HepG2 (cell line): Measurements from ENCODE around the gene NOX3. TPM values are rescaled to one million over a fixed set of nuclear protein-coding genes. Genes with fewer than 3 reads are reported as not detected.

ENCODE experiments used
- CAMTA2 ChIP-seq: sonication (generic); formaldehyde crosslinking; IDR thresholded peaks from 2 replicates; pipeline ENCODE4 v1.4.0; 2020; ENCODE audit warnings: mild to moderate bottlenecking, missing genetic modification reagents, borderline replicate concordance
- CENPT ChIP-seq: sonication (generic); formaldehyde crosslinking; IDR thresholded peaks from 2 replicates; pipeline ENCODE4 v1.8.0; 2022; ENCODE audit warnings: low read depth, mild to moderate bottlenecking, moderate library complexity, missing genetic modification reagents
- CREB1 ChIP-seq, 2 experiments: fragments of 450-650 bp in 1 of 2; IDR thresholded peaks; 2 replicates each; pipeline ENCODE4 v1.6.1; 2016 to 2017; ENCODE audit warnings: control low read depth in 1 of 2, mild to moderate bottlenecking in 1 of 2, missing compliant biosample characterization in 1 of 2, missing genetic modification characterization in 1 of 2
- HMGA1 ChIP-seq: sonication (generic); formaldehyde crosslinking; conservative IDR thresholded peaks from 2 replicates; pipeline ENCODE4 v1.4.0; 2020; ENCODE audit warnings: missing genetic modification reagents
- HNRNPK ChIP-seq: fragments of 200-400 bp; formaldehyde crosslinking; IDR thresholded peaks from 2 replicates; pipeline ENCODE4 v1.6.1; 2018; ENCODE audit warnings: low read length, low read depth, moderate library complexity, mild to moderate bottlenecking; ENCODE audit not compliant: poor library complexity, severe bottlenecking
- MTF1 ChIP-seq: sonication (generic); formaldehyde crosslinking; IDR thresholded peaks from 2 replicates; pipeline ENCODE4 v1.5.0; 2020; ENCODE audit warnings: missing genetic modification reagents
- PITX1 ChIP-seq: sonication (generic); formaldehyde crosslinking; IDR thresholded peaks from 2 replicates; pipeline ENCODE4 v1.5.1; 2020; ENCODE audit warnings: mild to moderate bottlenecking, missing genetic modification reagents
- PLRG1 ChIP-seq: fragments of 450-650 bp; conservative IDR thresholded peaks from 2 replicates; pipeline ENCODE4 v1.6.1; 2016
- POLR2G ChIP-seq: fragments of 200-400 bp; formaldehyde crosslinking; IDR thresholded peaks from 2 replicates; pipeline ENCODE4 v1.6.1; 2018; ENCODE audit warnings: mild to moderate bottlenecking, low read depth, low read length, moderate library complexity
- SNRNP70 ChIP-seq: fragments of 200-400 bp; formaldehyde crosslinking; IDR thresholded peaks from 2 replicates; pipeline ENCODE4 v1.6.1; 2017; ENCODE audit warnings: mild to moderate bottlenecking, low read depth, low read length, moderate library complexity
- SPEN ChIP-seq: sonication (generic); formaldehyde crosslinking; IDR thresholded peaks from 2 replicates; pipeline ENCODE4 v1.5.1; 2020; ENCODE audit warnings: low read depth, mild to moderate bottlenecking, missing genetic modification reagents
- ZNF446 ChIP-seq: sonication (generic); formaldehyde crosslinking; IDR thresholded peaks from 2 replicates; pipeline ENCODE4 v1.5.0; 2020; ENCODE audit warnings: mild to moderate bottlenecking, missing genetic modification reagents
- ZNF543 ChIP-seq: sonication (generic); formaldehyde crosslinking; IDR thresholded peaks from 2 replicates; pipeline ENCODE4 v1.4.0; 2020; ENCODE audit warnings: mild to moderate bottlenecking, missing genetic modification reagents
- ZNF556 ChIP-seq: sonication (generic); formaldehyde crosslinking; IDR thresholded peaks from 2 replicates; pipeline ENCODE4 v1.4.0; 2020; ENCODE audit warnings: mild to moderate bottlenecking, missing genetic modification reagents, borderline replicate concordance
- ZNF674 ChIP-seq: sonication (generic); formaldehyde crosslinking; IDR thresholded peaks from 2 replicates; pipeline ENCODE4 v1.5.0; 2020; ENCODE audit warnings: low read depth, mild to moderate bottlenecking, missing genetic modification reagents
- ZNF75D ChIP-seq: sonication (generic); formaldehyde crosslinking; IDR thresholded peaks from 2 replicates; pipeline ENCODE4 v1.8.1; 2023; ENCODE audit warnings: missing genetic modification reagents, mild to moderate bottlenecking, borderline replicate concordance
- ZSCAN9 ChIP-seq: IDR thresholded peaks from 2 replicates; pipeline ENCODE4 v1.6.1; 2016; ENCODE audit warnings: borderline replicate concordance
- polyA plus RNA-seq, 8 experiments: library from polyadenylated mRNA; depleted of rRNA in 3 of 8; stranded (reverse) in 7 of 8; unstranded in 1 of 8; fragments of >200 nt; fragmentation: Illumina TruSeq in 4 of 8; extraction: Trizol in 4 of 8; gene quantifications; 2 replicates each; pipeline versions ENCODE4 v1.2.1 to v1.2.3, GENCODE V29; 2011 to 2016; ENCODE audit warnings: low read depth in 4 of 8, missing spikeins in 1 of 8, mixed read lengths in 1 of 8; ENCODE audit not compliant: insufficient read depth in 1 of 8
- total RNA-seq, 5 experiments: library from RNA; depleted of rRNA; stranded (reverse); fragments of >200 nt; fragmentation: Illumina TruSeq; extraction: Trizol; gene quantifications; 2 replicates each; pipeline ENCODE4 v1.2.3, GENCODE V29; 2016; ENCODE audit warnings: low read depth in 1 of 5
- TF ChIP-seq, protein P1 (sequence below): sonication (generic); formaldehyde crosslinking; conservative IDR thresholded peaks from 2 replicates; pipeline ENCODE4 v1.5.0; 2020; ENCODE audit warnings: missing genetic modification reagents
- TF ChIP-seq, protein P2 (sequence below): IDR thresholded peaks from 2 replicates; pipeline ENCODE4 v1.6.1; 2016; ENCODE audit warnings: low read depth, control low read depth
- TF ChIP-seq, protein P3 (sequence below): sonication (generic); formaldehyde crosslinking; IDR thresholded peaks from 2 replicates; pipeline ENCODE4 v1.5.1; 2020; ENCODE audit warnings: mild to moderate bottlenecking, moderate library complexity, missing genetic modification reagents
- TF ChIP-seq, protein P4 (sequence below): sonication (generic); formaldehyde crosslinking; IDR thresholded peaks from 2 replicates; pipeline ENCODE4 v1.4.0; 2020; ENCODE audit warnings: missing genetic modification reagents, mild to moderate bottlenecking, borderline replicate concordance

The NOX3 gene
- total and polyA plus RNA-seq, 2 of the 13 experiments (the other 11 are each of a cell fraction or from before 2014, with no cell fraction given), result 0.09 to 0.18 TPM

DNA sequence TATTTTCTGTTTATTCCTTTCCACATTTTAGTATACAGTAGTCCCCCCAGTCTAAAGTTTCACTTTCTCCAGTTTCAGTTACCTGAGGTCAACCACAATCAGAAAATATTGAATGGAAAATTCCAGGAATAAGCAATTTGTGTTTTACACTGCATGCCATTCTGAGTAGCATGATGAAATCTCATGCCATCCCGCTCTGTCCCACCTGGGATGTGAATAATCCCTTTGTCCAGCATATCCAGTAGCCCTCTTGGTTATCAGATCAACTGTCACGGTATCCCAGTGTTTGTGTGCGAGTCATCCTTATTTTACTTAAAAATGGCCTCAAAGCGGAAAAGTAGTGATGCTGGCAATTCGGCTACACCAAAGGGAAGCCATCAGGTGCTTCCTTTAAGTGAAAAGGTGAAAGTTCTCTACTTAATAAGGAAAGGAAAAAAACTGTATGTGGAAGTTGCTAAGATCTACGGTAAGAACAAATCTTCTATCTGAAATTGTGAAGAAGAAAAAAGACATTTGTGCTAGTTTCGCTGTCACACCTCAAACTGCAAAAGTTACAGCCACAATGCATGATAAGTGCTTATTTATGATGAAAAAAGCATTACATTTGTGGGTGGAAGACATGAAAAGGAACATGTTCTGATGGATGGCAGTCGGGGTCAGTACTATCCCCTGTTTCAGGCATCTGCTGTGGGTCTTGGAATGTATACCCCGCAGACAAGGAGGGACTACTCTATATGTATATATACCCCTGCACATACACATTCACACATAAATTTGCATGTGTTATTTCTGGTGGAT is 11.3 kb downstream of the NOX3 start (continued):
- TF ChIP-seq, protein P1, sequence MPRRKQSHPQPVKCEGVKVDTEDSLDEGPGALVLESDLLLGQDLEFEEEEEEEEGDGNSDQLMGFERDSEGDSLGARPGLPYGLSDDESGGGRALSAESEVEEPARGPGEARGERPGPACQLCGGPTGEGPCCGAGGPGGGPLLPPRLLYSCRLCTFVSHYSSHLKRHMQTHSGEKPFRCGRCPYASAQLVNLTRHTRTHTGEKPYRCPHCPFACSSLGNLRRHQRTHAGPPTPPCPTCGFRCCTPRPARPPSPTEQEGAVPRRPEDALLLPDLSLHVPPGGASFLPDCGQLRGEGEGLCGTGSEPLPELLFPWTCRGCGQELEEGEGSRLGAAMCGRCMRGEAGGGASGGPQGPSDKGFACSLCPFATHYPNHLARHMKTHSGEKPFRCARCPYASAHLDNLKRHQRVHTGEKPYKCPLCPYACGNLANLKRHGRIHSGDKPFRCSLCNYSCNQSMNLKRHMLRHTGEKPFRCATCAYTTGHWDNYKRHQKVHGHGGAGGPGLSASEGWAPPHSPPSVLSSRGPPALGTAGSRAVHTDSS (CRISPR knock-in tag), result no peak
- TF ChIP-seq, protein P2, sequence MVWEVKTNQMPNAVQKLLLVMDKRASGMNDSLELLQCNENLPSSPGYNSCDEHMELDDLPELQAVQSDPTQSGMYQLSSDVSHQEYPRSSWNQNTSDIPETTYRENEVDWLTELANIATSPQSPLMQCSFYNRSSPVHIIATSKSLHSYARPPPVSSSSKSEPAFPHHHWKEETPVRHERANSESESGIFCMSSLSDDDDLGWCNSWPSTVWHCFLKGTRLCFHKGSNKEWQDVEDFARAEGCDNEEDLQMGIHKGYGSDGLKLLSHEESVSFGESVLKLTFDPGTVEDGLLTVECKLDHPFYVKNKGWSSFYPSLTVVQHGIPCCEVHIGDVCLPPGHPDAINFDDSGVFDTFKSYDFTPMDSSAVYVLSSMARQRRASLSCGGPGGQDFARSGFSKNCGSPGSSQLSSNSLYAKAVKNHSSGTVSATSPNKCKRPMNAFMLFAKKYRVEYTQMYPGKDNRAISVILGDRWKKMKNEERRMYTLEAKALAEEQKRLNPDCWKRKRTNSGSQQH (CRISPR knock-in tag), result no peak
- peak; percentile 84 for TF ChIP-seq ZSCAN9 (CRISPR knock-in tag)
- no peak for TF ChIP-seq ZNF75D
- TF ChIP-seq SNRNP70, result no peak
- TF ChIP-seq CENPT (CRISPR knock-in tag), result no peak
- TF ChIP-seq CREB1 (IDR thresholded peaks at IDR 0.05), result no peak
- TF ChIP-seq CREB1 (CRISPR knock-in tag; IDR thresholded peaks at IDR 0.05), result peak; percentile 63
- peak; percentile 84; the same call in 1 of the 2 replicates for TF ChIP-seq ZNF556 (CRISPR knock-in tag)
- TF ChIP-seq, protein P3, sequence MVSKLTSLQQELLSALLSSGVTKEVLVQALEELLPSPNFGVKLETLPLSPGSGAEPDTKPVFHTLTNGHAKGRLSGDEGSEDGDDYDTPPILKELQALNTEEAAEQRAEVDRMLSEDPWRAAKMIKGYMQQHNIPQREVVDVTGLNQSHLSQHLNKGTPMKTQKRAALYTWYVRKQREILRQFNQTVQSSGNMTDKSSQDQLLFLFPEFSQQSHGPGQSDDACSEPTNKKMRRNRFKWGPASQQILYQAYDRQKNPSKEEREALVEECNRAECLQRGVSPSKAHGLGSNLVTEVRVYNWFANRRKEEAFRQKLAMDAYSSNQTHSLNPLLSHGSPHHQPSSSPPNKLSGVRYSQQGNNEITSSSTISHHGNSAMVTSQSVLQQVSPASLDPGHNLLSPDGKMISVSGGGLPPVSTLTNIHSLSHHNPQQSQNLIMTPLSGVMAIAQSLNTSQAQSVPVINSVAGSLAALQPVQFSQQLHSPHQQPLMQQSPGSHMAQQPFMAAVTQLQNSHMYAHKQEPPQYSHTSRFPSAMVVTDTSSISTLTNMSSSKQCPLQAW (CRISPR knock-in tag), result 0 out of 2 replicates have a peak, but pooled peaks have one; percentile 35
- TF ChIP-seq ZNF674, result no peak
- no peak for TF ChIP-seq ZNF446 (CRISPR knock-in tag)
- TF ChIP-seq ZNF543 (CRISPR knock-in tag), result peak; percentile 33; the same call in 1 of the 2 replicates
- TF ChIP-seq HNRNPK, result no peak
- TF ChIP-seq PLRG1, result no peak
- TF ChIP-seq POLR2G, result peak; percentile 52
- peak; percentile 91 for TF ChIP-seq PITX1 (CRISPR knock-in tag)
- no peak for TF ChIP-seq CAMTA2 (CRISPR knock-in tag)
- TF ChIP-seq HMGA1 (CRISPR knock-in tag), result no peak
- no peak for TF ChIP-seq SPEN
- TF ChIP-seq, protein P4, sequence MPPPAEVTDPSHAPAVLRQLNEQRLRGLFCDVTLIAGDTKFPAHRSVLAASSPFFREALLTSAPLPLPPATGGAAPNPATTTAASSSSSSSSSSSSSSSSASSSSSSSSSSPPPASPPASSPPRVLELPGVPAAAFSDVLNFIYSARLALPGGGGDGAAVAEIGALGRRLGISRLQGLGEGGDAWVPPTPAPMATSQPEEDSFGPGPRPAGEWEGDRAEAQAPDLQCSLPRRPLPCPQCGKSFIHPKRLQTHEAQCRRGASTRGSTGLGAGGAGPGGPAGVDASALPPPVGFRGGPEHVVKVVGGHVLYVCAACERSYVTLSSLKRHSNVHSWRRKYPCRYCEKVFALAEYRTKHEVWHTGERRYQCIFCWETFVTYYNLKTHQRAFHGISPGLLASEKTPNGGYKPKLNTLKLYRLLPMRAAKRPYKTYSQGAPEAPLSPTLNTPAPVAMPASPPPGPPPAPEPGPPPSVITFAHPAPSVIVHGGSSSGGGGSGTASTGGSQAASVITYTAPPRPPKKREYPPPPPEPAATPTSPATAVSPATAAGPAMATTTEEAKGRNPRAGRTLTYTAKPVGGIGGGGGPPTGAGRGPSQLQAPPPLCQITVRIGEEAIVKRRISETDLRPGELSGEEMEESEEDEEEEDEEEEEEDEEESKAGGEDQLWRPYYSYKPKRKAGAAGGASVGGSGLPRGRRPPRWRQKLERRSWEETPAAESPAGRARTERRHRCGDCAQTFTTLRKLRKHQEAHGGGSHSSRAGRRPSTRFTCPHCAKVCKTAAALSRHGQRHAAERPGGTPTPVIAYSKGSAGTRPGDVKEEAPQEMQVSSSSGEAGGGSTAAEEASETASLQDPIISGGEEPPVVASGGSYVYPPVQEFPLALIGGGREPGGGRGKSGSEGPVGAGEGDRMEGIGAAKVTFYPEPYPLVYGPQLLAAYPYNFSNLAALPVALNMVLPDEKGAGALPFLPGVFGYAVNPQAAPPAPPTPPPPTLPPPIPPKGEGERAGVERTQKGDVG, result peak; percentile 82; the same call in 1 of the 2 replicates
- TF ChIP-seq MTF1 (CRISPR knock-in tag), result no peak
